DMS53 (cell line): Measurements from ENCODE around the gene RIMBP3C.
"Not testable (repeated sequence)": the region's sequence is repeated elsewhere in the genome, so short reads cannot be mapped to it uniquely, and the experiment has no call there.

ENCODE experiments used
- DNase-seq: peaks from one replicate; lab custom pipeline; 2025; lab: John Stamatoyannopoulos, UW

RIMBP3C gene

GRCh38 chr22:21551361-21551760 lies at the start of gene RIMBP3C:
Gene RIMBP3C (minus strand): TSS chr22:21551461. CDS start chr22:21550976, 485 bp downstream.
- DNase-seq, result not testable (repeated sequence)

GRCh38 chr22:21599053-21599893 lies 48.0 kb upstream of the RIMBP3C start:
- no peak for DNase-seq

GRCh38 chr22:21598302-21598701 lies 47.0 kb upstream of the RIMBP3C start:
- no peak for DNase-seq

GRCh38 chr22:21596356-21597135 lies 45.3 kb upstream of the RIMBP3C start:
- not testable (repeated sequence) for DNase-seq

GRCh38 chr22:21594865-21595452 lies 43.7 kb upstream of the RIMBP3C start:
- DNase-seq, result no peak

- peak; percentile 6 for DNase-seq
These were observed 42.4 kb upstream of the RIMBP3C start for GRCh38 chr22:21593406-21594232.

- no peak for DNase-seq
These were observed 41.2 kb upstream of the RIMBP3C start for GRCh38 chr22:21592422-21592821.

GRCh38 chr22:21591695-21592094 lies 40.4 kb upstream of the RIMBP3C start:
- no peak for DNase-seq

- DNase-seq, result no peak
These were observed 39.8 kb upstream of the RIMBP3C start for GRCh38 chr22:21590809-21591641.

GRCh38 chr22:21589396-21589795 lies 38.1 kb upstream of the RIMBP3C start:
- DNase-seq, result no peak

GRCh38 chr22:21587803-21588611 lies 36.7 kb upstream of the RIMBP3C start:
- DNase-seq, result no peak

GRCh38 chr22:21585389-21585788 lies 34.1 kb upstream of the RIMBP3C start:
- no peak for DNase-seq

GRCh38 chr22:21582801-21583740 lies 31.8 kb upstream of the RIMBP3C start:
- DNase-seq, result peak; percentile 32

GRCh38 chr22:21581009-21581713 lies 29.9 kb upstream of the RIMBP3C start:
- DNase-seq, result not testable (repeated sequence)

GRCh38 chr22:21580623-21581007 lies 29.4 kb upstream of the RIMBP3C start:
- not testable (repeated sequence) for DNase-seq

- no peak for DNase-seq
These were observed 28.2 kb upstream of the RIMBP3C start for GRCh38 chr22:21579474-21579851.

GRCh38 chr22:21573750-21574494 lies 22.7 kb upstream of the RIMBP3C start:
- peak; percentile 24 for DNase-seq
